GM18868 (cell line): Measurements from ENCODE around the gene IL1RAPL2.
A peak's percentile ranks its signal among the peaks of the same experiment; 100 is the strongest.
"Not testable (repeated sequence)": the region's sequence is repeated elsewhere in the genome, so short reads cannot be mapped to it uniquely, and the experiment has no call there.

ENCODE experiments used
- ATAC-seq: cut with Tn5 transposase; IDR thresholded peaks from one replicate; pipeline ENCODE4 v1.9.1; 2021; ENCODE audit warnings: mild to moderate bottlenecking, moderate library complexity; ENCODE audit not compliant: unreplicated experiment

Gene IL1RAPL2

DNA sequence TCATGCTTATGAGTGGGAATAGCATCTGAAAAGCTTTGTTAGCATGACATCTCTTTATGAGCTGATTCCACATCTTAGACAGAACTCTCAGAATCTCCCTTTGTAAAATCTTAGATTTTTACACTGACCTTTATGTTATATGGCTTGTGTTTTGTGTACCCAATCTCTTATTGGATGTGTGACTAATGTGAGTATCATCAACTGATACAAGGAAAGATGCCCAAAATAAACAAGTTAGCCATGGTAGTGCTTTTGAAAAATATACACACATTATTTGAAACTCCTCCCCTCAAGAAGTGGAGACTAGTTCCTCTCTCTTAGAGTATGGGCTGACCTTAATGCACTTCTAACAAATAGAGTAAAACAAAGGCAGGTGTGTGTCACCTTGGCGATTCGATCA is 1096.2 kb downstream of the IL1RAPL2 start:
- ATAC-seq, result no peak

DNA sequence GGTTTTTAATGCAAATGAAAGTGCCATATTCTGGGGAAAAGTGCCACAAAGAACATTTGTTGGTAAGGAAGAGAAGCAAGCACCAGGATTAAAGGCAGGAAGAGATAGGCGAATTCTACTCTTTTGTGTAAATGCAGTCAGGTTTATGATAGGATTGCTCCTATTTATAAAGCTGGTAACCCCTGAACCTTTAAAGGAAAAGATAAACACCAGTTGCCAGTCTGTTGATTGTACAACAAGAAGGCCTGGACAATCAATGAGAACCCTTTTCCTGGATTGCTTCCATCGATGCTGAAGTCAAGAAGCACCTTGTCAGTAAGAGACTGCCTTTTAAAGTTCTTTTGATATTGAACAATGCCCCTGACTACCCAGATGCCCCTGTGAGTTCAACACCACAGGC is 1098.2 kb downstream of the IL1RAPL2 start:
- ATAC-seq, result no peak

DNA sequence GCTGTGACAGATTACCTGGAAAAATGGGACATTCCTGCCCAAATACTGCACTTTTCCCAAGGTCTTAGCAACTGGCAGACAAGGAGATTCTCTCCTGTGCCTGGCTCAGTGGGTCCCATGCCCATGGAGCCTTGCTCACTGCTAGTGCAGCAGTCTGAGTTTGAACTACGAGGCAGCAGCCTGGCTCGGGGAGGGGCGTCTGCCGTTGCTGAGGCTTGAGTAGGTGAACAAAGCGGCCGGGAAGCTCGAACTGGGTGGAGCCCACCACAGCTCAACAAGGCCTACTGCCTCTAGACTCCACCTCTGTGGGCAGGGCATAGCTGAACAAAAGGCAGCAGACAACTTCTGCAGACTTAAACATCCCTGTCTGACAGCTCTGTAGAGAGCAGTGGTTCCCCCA is 1118.3 kb downstream of the IL1RAPL2 start:
- ATAC-seq, result not testable (repeated sequence)

DNA sequence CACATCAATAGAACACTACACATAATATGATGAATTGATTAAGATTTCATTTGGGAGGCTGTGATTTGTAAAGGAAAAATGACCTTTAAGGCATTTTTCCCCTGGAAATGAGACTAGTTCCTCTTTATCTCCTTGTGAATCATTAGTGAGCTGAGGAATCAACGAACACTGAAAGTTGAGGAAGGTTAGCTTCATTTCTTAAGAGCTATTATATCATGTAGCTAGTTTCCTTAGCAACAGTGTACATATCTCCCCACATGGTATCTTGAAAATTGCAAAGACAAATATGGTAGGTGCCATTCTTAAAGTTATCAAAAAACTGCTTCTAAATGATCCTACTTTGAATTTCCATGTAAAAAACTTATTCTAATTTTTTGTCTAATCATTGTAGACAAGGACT is 1128.8 kb downstream of the IL1RAPL2 start:
- ATAC-seq, result no peak

- ATAC-seq, result no peak
Observed at GRCh38 chrX:105695451-105695850, 1129.5 kb downstream of the IL1RAPL2 start.

DNA sequence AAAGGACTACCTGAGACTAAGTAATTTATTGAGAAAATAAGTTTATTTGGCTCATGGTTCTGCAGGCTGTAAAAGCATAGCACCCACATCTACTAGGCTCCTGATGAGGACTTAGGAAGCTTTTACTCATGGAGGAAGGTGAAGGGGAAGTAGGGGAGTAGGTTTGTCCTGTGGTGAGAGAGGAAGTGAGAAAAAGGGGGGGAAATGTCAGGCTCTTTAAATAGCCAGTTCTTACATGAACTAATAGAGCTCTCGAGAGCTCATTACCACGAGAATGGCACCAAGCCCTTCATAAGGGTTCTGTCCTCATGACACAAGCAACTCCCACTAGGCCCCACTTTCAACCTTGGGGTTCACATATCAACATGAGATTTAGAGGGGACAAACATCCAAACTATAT is 1130.9 kb downstream of the IL1RAPL2 start:
- peak; percentile 72 for ATAC-seq

GRCh38 chrX:105697984-105698781 is 1132.2 kb downstream of the IL1RAPL2 start:
- no peak for ATAC-seq

- no peak for ATAC-seq
Observed at GRCh38 chrX:105700331-105700730, 1134.3 kb downstream of the IL1RAPL2 start.

DNA sequence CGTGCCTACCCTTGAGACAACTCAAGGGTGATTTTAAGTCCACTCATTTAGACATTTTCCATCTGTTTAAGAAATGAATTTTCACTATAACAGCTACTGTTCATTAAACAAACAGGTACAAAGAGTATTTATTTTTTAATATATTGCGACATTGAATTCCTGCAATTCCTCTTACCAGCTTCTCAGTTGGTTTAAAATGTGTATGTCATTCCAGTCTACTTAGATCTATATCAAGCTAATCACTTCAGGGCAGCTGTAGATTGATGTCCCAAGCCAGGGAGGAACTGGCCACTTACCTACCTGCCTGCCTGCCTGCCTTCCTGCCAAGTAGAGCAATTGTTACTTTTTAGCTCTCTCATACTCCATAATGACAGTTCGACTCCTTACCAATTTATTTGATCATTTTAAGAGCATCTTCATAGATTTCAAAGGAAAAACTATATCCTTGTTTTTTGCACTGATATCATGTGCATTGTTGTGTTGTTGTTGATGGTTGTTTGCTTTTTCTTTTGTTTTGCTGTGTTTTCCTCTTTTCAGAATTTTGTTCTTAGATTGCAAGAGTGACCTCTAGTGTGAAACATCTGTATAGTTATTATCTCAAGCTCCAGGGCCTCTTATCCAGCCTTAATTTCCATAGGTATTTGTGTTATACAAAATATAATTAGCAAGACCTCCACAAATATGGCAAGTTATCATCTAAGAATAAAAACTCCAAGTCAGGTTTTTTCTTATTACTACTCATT is 1135.5 kb downstream of the IL1RAPL2 start:
- no peak for ATAC-seq

DNA sequence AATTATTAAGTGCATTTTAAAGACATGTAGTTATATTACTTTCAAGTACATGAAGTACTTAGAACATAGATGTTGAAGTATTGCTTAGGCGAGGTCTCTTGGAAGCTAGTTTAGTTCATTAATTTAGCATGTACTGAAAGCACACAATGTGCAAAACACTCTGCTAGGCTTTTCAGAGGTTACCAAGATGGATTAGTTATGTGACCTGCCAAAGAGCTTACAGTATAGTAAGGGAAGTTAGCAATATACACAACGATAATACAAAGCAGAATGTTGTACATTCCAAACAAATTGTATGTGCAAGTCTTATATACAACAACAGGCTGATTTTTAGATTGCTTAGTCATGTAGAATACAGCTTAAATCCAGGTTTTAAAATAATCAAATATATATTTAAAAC is 1137.9 kb downstream of the IL1RAPL2 start:
- ATAC-seq, result no peak

- ATAC-seq, result no peak
Observed at GRCh38 chrX:105706041-105706440, 1140.0 kb downstream of the IL1RAPL2 start.

DNA sequence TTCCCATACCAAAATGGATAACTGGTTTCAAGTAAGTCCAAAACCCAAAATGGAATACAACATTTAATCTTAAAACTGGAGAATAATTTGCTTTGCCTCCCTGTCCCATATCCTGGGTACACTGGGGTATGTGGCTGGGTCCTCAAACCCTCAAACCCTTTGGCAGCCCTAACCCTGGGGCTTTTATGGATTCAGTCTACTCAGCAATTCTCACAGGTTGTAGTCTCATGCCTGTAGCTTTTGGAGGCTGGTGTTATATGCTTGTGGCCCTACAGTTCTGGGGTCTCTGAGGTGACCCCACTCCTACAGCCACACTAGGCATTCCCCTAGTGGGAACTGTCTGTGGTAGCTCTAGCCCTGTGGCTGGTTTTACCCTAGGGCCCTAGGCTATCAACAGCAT is 1145.8 kb downstream of the IL1RAPL2 start:
- ATAC-seq, result no peak

- ATAC-seq, result no peak
Observed at GRCh38 chrX:105715746-105716145, 1149.7 kb downstream of the IL1RAPL2 start.

- no peak for ATAC-seq
Observed at GRCh38 chrX:105723966-105724735, 1158.2 kb downstream of the IL1RAPL2 start.

DNA sequence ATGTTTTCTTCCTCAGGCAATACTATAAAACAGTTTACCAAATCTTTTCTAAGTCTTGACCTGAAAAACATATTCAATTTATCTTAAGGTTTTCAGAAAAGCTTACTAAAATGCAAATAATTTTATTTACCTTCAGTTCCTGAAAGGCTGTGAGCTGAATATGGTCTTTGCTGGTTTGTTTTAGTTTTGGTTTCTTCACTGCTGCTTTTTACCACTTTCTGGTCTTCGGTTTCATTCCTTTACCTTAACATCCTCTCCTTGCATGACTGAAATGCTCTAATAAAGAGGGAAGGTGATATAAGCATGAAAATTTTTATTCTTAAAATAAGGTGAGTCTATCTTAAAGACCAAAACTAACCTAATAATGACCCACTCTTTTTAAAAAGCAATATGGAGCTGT is 1159.2 kb downstream of the IL1RAPL2 start:
- ATAC-seq, result peak; percentile 70

GRCh38 chrX:105738162-105738561 is 1172.2 kb downstream of the IL1RAPL2 start:
- ATAC-seq, result no peak

- no peak for ATAC-seq
Observed at GRCh38 chrX:105744291-105744690, 1178.3 kb downstream of the IL1RAPL2 start.

DNA sequence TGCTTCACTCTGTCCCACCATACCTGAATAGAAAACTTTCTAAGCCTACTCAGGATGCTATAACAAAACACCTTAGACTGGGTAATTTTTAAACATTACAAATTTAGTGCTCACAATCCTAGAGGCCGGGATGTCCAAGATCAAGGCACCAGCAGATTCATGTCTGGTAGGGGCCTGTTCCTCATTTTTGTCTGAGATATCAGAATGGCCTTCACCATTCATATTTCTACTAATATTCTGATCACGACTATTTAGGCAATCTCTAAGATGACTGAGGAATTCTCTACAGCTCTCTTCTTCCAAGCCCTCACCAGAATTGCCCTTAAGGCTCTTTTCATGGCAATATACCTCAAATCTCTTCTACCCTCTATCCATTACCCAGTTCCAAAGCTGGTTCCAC is 1178.9 kb downstream of the IL1RAPL2 start:
- ATAC-seq, result no peak

DNA sequence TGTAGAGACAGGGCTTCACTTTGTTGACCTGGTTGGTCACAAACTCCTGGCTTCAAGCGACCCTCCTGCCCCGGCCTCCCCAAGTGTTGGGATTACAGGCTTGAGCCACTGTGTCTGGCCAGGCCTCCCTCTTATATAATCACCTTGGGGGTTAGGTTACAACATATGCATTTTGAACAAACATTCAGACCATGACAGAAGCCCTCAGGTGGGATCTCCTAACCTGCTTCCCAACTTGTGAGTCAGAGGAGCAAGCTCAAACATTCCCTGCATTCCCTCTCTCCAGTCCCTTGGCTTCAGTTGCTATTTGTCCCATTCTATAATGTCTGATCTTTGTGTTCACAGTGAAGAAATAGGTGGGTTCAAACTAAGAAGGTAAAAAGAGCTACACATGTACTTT is 1179.9 kb downstream of the IL1RAPL2 start:
- ATAC-seq, result no peak

- no peak for ATAC-seq
Observed at GRCh38 chrX:105752338-105752956, 1186.4 kb downstream of the IL1RAPL2 start.

GRCh38 chrX:105753411-105753810 is 1187.4 kb downstream of the IL1RAPL2 start:
- no peak for ATAC-seq
